Measurements from ENCODE around the gene GJA1. TPM values are rescaled to one million over a fixed set of nuclear protein-coding genes. Genes with fewer than 3 reads are reported as not detected.
A peak's percentile ranks its signal among the peaks of the same experiment; 100 is the strongest.
"Not testable (repeated sequence)": the region's sequence is repeated elsewhere in the genome, so short reads cannot be mapped to it uniquely, and the experiment has no call there.

The GJA1 gene
- total RNA-seq, result 118 and 127 TPM in 2 replicates

DNA sequence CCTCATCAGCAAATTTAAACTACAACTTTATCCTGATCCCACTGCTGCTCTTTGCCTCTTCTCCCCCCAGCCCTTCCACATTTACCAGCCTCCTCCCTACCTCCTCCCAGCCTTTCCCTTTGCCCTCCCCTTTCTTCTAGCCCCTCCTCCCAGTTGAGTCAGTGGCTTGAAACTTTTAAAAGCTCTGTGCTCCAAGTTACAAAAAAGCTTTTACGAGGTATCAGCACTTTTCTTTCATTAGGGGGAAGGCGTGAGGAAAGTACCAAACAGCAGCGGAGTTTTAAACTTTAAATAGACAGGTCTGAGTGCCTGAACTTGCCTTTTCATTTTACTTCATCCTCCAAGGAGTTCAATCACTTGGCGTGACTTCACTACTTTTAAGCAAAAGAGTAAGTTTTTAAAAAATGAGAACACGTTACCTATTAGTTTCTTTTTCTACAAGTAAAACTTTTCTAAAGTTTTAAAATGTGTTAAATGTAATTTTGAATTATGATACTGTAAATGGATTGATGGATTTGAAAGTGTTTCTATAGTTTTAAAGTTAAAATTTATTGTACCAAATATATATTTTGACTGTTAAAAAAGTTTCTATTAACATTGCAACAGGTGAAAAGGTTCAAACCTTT lies at the start of gene GJA1:
Gene GJA1 (plus strand): TSS at position 203 of the 626 bp plus-strand sequence. CDS start 11,202 bp downstream, outside the sequence.
- TF ChIP-seq, protein P1, sequence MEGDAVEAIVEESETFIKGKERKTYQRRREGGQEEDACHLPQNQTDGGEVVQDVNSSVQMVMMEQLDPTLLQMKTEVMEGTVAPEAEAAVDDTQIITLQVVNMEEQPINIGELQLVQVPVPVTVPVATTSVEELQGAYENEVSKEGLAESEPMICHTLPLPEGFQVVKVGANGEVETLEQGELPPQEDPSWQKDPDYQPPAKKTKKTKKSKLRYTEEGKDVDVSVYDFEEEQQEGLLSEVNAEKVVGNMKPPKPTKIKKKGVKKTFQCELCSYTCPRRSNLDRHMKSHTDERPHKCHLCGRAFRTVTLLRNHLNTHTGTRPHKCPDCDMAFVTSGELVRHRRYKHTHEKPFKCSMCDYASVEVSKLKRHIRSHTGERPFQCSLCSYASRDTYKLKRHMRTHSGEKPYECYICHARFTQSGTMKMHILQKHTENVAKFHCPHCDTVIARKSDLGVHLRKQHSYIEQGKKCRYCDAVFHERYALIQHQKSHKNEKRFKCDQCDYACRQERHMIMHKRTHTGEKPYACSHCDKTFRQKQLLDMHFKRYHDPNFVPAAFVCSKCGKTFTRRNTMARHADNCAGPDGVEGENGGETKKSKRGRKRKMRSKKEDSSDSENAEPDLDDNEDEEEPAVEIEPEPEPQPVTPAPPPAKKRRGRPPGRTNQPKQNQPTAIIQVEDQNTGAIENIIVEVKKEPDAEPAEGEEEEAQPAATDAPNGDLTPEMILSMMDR (IDR thresholded peaks at IDR 0.05; ENCODE audit: insufficient read depth, low read length, severe bottlenecking), result no peak
- DNase-seq (ENCODE audit: low read depth), result peak; percentile 87
- Histone ChIP-seq H3K27me3 (ENCODE audit: control insufficient read depth, insufficient read depth, low read length) (no peaks in the 10 kb centered on the region), H3K36me3 (ENCODE audit: control insufficient read depth, insufficient read depth, low read length) (peaks cover 1% of the 10 kb centered on the region), H3K4me3 (ENCODE audit: low read depth, low read length) (peak within 1 kb of the TSS; percentile 55)
- FAIRE-seq, result no peak

DNA sequence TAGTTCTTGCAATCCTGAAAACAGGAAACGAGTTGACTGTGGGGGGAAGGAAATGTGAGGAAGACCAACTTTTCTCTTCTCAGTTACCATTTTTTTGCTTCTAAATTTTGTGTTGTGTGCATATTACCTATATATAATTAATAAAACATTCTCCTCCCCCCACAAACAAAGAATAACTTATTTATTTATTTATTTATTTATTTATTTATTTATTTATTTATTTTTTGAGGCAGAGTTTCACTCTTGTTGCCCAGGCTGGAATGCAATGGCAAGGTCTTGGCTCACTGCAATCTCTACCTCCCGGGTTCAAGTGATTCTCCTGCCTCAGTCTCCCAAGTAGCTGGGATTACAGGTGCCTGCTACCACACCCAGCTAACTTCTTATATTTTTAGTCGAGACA lies 48.9 kb upstream of the GJA1 start:
- not testable (repeated sequence) for H3K27me3 ChIP-seq (ENCODE audit: control insufficient read depth, insufficient read depth, low read length); H3K4me3 ChIP-seq (ENCODE audit: low read depth, low read length); H3K36me3 ChIP-seq (ENCODE audit: control insufficient read depth, insufficient read depth, low read length); DNase-seq (ENCODE audit: low read depth); FAIRE-seq

DNA sequence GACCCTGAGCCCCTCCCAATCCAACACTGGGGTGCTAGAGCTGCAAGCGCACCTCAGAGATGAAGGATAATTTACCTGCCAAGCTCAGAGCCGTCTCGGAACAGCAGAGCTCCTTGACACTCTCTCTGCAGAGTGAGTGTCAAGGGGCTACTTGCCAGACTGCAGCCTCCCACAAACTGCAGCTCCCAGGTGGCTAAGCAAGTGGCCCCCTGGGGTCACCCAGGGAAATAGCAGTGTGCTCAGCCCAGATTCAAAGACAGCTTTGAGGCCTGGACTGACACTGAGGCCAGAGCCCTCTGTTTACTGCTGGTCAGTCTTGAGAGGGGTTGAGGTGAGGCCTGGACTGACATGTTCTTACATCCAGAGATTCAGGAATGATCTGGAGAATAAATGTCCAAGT lies 46.0 kb upstream of the GJA1 start:
- DNase-seq (ENCODE audit: low read depth), result no peak
- H3K27me3 ChIP-seq (ENCODE audit: control insufficient read depth, insufficient read depth, low read length), result no peaks in the 10 kb centered on the region
- H3K36me3 ChIP-seq (ENCODE audit: control insufficient read depth, insufficient read depth, low read length), result no peaks in the 10 kb centered on the region
- FAIRE-seq, result no peak
- TF ChIP-seq, protein P1 (IDR thresholded peaks at IDR 0.05; ENCODE audit: insufficient read depth, low read length, severe bottlenecking), result no peak
- H3K4me3 ChIP-seq (ENCODE audit: low read depth, low read length), result no peak overlapping the region

DNA sequence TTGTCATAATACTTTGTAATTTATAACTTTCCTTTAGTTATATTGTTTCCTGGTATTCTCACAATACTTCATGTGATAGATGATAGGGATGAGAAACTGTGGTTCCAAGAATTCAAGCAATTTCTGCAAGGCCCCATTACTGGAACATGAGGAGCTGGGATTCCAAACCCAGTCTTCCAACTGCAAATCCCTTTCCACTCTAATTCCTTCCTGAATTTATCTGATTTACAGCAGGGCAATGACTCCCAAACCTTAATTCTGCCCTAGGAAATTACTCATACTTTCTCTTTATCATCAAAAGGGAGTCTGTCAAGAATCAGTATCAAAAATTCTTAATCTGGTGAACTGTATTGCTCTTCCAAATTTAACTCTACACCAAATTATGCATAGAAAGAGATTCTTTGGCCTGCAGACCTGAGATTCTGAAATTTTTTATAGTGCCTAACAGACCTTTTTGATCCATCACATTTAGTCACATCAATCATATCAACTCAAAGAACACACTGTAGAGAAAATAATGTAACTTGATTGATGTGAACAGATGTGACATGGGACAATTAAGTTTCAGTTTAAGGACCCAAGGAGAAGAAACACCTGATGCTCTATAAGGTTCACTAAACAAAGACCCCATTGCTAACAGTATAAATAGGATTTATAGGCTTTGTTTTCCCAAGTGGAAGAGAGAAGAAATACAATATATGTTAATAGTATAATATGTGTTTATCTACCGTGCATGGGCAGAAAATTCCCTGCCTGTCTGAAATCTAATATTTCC lies 41.5 kb upstream of the GJA1 start:
- Histone ChIP-seq H3K36me3 (ENCODE audit: control insufficient read depth, insufficient read depth, low read length) (no peaks in the 10 kb centered on the region), H3K27me3 (ENCODE audit: control insufficient read depth, insufficient read depth, low read length) (no peaks in the 10 kb centered on the region), H3K4me3 (ENCODE audit: low read depth, low read length) (no peak overlapping the region)
- FAIRE-seq, result no peak
- TF ChIP-seq, protein P1 (IDR thresholded peaks at IDR 0.05; ENCODE audit: insufficient read depth, low read length, severe bottlenecking), result no peak
- DNase-seq (ENCODE audit: low read depth), result no peak

DNA sequence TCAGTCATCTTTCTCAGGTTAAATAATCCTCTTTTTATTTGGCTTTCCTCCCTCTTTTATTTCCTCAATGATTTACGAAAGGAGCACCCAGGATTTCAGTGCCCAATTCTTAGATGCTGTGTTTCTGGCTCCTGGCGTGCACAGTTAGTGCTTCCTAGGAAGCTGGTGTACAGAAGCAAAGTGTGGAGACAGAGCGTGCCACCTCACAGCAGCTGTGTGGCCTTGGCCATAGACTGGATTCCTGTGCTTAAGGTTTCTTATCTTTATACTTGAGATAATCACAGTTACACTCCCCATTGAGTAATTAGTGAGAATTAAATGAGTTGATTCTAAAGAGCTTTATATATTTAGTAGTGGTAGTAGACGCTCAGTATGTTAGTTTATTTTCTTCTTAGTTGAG lies 39.7 kb upstream of the GJA1 start:
- TF ChIP-seq, protein P1 (IDR thresholded peaks at IDR 0.05; ENCODE audit: insufficient read depth, low read length, severe bottlenecking), result no peak
- Histone ChIP-seq H3K27me3 (ENCODE audit: control insufficient read depth, insufficient read depth, low read length) (no peaks in the 10 kb centered on the region), H3K36me3 (ENCODE audit: control insufficient read depth, insufficient read depth, low read length) (no peaks in the 10 kb centered on the region), H3K4me3 (ENCODE audit: low read depth, low read length) (no peak overlapping the region)
- FAIRE-seq (no peak), DNase-seq (ENCODE audit: low read depth) (no peak)

DNA sequence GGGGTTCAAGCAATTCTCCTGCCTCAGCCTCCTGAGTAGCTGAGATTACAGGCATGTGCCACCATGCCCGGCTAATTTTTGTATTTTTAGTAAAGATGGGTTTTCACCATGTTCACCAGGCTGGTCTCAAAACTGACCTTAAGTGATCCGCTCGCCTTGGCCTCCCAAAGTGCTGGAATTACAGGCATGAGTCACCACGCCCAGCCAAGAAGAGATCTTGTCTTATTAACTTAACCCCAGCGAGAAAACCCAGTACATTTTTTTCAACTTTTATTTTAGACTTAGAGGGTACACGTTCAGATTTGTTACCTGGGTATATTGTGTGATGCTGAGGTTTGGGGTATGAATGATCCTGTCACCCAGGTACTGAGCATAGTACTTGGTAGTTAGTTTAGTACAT lies 38.3 kb upstream of the GJA1 start:
- not testable (repeated sequence) for H3K4me3 ChIP-seq (ENCODE audit: low read depth, low read length); DNase-seq (ENCODE audit: low read depth); H3K27me3 ChIP-seq (ENCODE audit: control insufficient read depth, insufficient read depth, low read length); H3K36me3 ChIP-seq (ENCODE audit: control insufficient read depth, insufficient read depth, low read length); FAIRE-seq

Data from bronchial epithelial cell (primary cell).